Measurements from ENCODE around the gene RAP1GDS1. TPM values are rescaled to one million over a fixed set of nuclear protein-coding genes. Genes with fewer than 3 reads are reported as not detected.
"Not testable (repeated sequence)": the region's sequence is repeated elsewhere in the genome, so short reads cannot be mapped to it uniquely, and the experiment has no call there.

RAP1GDS1 gene
- total RNA-seq, 1 experiment from 2014 or later, result 27.9 TPM

- Mint-ChIP-seq H3K27ac (ENCODE audit: unreplicated experiment) (no peak overlapping the region), H3K36me3 (ENCODE audit: insufficient read depth, unreplicated experiment) (no peaks in the 10 kb centered on the region), H3K4me3 (ENCODE audit: low read depth, unreplicated experiment) (no peak overlapping the region), H3K27me3 (ENCODE audit: unreplicated experiment) (no peaks in the 10 kb centered on the region), H3K4me1 (ENCODE audit: low read depth, unreplicated experiment) (no peaks in the 10 kb centered on the region), H3K9me3 (ENCODE audit: low read depth, unreplicated experiment) (no peaks in the 10 kb centered on the region)
- no peak for DNase-seq
- BruUV-seq (replicated peaks), result no TSS peak
- intact Hi-C loops (cut with micrococcal nuclease; ENCODE audit: unreplicated experiment), result no loop called here
- CTCF ChIA-PET, result no interaction called here
- TF ChIP-seq, protein P1, sequence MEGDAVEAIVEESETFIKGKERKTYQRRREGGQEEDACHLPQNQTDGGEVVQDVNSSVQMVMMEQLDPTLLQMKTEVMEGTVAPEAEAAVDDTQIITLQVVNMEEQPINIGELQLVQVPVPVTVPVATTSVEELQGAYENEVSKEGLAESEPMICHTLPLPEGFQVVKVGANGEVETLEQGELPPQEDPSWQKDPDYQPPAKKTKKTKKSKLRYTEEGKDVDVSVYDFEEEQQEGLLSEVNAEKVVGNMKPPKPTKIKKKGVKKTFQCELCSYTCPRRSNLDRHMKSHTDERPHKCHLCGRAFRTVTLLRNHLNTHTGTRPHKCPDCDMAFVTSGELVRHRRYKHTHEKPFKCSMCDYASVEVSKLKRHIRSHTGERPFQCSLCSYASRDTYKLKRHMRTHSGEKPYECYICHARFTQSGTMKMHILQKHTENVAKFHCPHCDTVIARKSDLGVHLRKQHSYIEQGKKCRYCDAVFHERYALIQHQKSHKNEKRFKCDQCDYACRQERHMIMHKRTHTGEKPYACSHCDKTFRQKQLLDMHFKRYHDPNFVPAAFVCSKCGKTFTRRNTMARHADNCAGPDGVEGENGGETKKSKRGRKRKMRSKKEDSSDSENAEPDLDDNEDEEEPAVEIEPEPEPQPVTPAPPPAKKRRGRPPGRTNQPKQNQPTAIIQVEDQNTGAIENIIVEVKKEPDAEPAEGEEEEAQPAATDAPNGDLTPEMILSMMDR (IDR thresholded peaks at IDR 0.05; ENCODE audit: unreplicated experiment), result no peak
These were observed 150.5 kb downstream of the RAP1GDS1 start for GRCh38 chr4:98411731-98412130.

- Mint-ChIP-seq H3K36me3 (ENCODE audit: insufficient read depth, unreplicated experiment) (no peaks in the 10 kb centered on the region), H3K27me3 (ENCODE audit: unreplicated experiment) (no peaks in the 10 kb centered on the region), H3K4me3 (ENCODE audit: low read depth, unreplicated experiment) (no peak overlapping the region), H3K27ac (ENCODE audit: unreplicated experiment) (no peak overlapping the region), H3K9me3 (ENCODE audit: low read depth, unreplicated experiment) (no peaks in the 10 kb centered on the region), H3K4me1 (ENCODE audit: low read depth, unreplicated experiment) (no peaks in the 10 kb centered on the region)
- CTCF ChIA-PET, result no interaction called here
- DNase-seq, result no peak
- intact Hi-C loops (cut with micrococcal nuclease; ENCODE audit: unreplicated experiment), result no loop called here
- TF ChIP-seq, protein P1 (IDR thresholded peaks at IDR 0.05; ENCODE audit: unreplicated experiment), result no peak
- BruUV-seq (replicated peaks), result no TSS peak
These were observed 155.7 kb downstream of the RAP1GDS1 start for GRCh38 chr4:98416844-98417243.

GRCh38 chr4:98420151-98420550 is 159.0 kb downstream of the RAP1GDS1 start:
- intact Hi-C loops (cut with micrococcal nuclease; ENCODE audit: unreplicated experiment); H3K27me3 Mint-ChIP-seq (ENCODE audit: unreplicated experiment); H3K4me3 Mint-ChIP-seq (ENCODE audit: low read depth, unreplicated experiment); H3K4me1 Mint-ChIP-seq (ENCODE audit: low read depth, unreplicated experiment); H3K36me3 Mint-ChIP-seq (ENCODE audit: insufficient read depth, unreplicated experiment); H3K9me3 Mint-ChIP-seq (ENCODE audit: low read depth, unreplicated experiment); DNase-seq; BruUV-seq (replicated peaks); CTCF ChIA-PET; H3K27ac Mint-ChIP-seq (ENCODE audit: unreplicated experiment): not testable (repeated sequence)

GRCh38 chr4:98421111-98421510 is 159.9 kb downstream of the RAP1GDS1 start:
- H3K27me3 Mint-ChIP-seq (ENCODE audit: unreplicated experiment), result no peaks in the 10 kb centered on the region
- peaks cover 6% of the 10 kb centered on the region for H3K36me3 Mint-ChIP-seq (ENCODE audit: insufficient read depth, unreplicated experiment)
- H3K9me3 Mint-ChIP-seq (ENCODE audit: low read depth, unreplicated experiment), result peaks cover 4% of the 10 kb centered on the region
- no TSS peak for BruUV-seq (replicated peaks)
- intact Hi-C loops (cut with micrococcal nuclease; ENCODE audit: unreplicated experiment), result no loop called here
- TF ChIP-seq, protein P1 (IDR thresholded peaks at IDR 0.05; ENCODE audit: unreplicated experiment), result no peak
- H3K4me3 Mint-ChIP-seq (ENCODE audit: low read depth, unreplicated experiment), result no peak overlapping the region
- CTCF ChIA-PET, result no interaction called here
- no peak overlapping the region for H3K27ac Mint-ChIP-seq (ENCODE audit: unreplicated experiment)
- no peak for DNase-seq
- H3K4me1 Mint-ChIP-seq (ENCODE audit: low read depth, unreplicated experiment), result no peaks in the 10 kb centered on the region

- Mint-ChIP-seq H3K27ac (ENCODE audit: unreplicated experiment) (no peak overlapping the region), H3K4me1 (ENCODE audit: low read depth, unreplicated experiment) (no peaks in the 10 kb centered on the region), H3K27me3 (ENCODE audit: unreplicated experiment) (no peaks in the 10 kb centered on the region), H3K9me3 (ENCODE audit: low read depth, unreplicated experiment) (peaks cover 7% of the 10 kb centered on the region), H3K36me3 (ENCODE audit: insufficient read depth, unreplicated experiment) (peaks cover 6% of the 10 kb centered on the region), H3K4me3 (ENCODE audit: low read depth, unreplicated experiment) (no peak overlapping the region)
- intact Hi-C loops (cut with micrococcal nuclease; ENCODE audit: unreplicated experiment), result no loop called here
- TF ChIP-seq, protein P1 (IDR thresholded peaks at IDR 0.05; ENCODE audit: unreplicated experiment), result no peak
- DNase-seq, result no peak
- CTCF ChIA-PET, result no interaction called here
- BruUV-seq (replicated peaks), result no TSS peak
These were observed 161.8 kb downstream of the RAP1GDS1 start for GRCh38 chr4:98423009-98423408.
